ENCODE measurements around the gene SOX6.

GRCh38 chr11:16299884-16300782 lies 56.2 kb downstream of the SOX6 start:
- no peak for TF ChIP-seq CTCF (IDR thresholded peaks at IDR 0.05)
- no peak for TF ChIP-seq POLR2A (IDR thresholded peaks at IDR 0.05)

Data from uterus (tissue), 2 donors.